Kidney (tissue), 14 donors: Measurements from ENCODE around the gene STEAP4. TPM values are rescaled to one million over a fixed set of nuclear protein-coding genes. Genes with fewer than 3 reads are reported as not detected.

Experiments
- DNase-seq, 5 donors: peaks; one replicate each; pipeline ENCODE4 v3.0.0-alpha.2; 2013 to 2020
- FAIRE-seq: peaks from 2 replicates; lab custom pipeline; 2012; peaks lifted over from hg19 to GRCh38; lab: Jason Lieb, UNC
- H3K27ac ChIP-seq, 2 donors: one replicate each; pipeline ENCODE4 v1.7.0; 2013; ENCODE audit warnings: low read depth in 2 of 2, low read length in 2 of 2, inconsistent platforms in 1 of 2
- H3K27me3 ChIP-seq: one replicate; pipeline ENCODE4 v1.7.1; 2013; ENCODE audit warnings: low read length, inconsistent platforms; ENCODE audit not compliant: control insufficient read depth, insufficient read depth
- H3K36me3 ChIP-seq, 3 donors: one replicate each; pipeline versions ENCODE4 v1.7.0 to v1.7.1; 2013; ENCODE audit warnings: low read length in 3 of 3, control low read depth in 1 of 3, inconsistent platforms in 1 of 3; ENCODE audit not compliant: insufficient read depth in 3 of 3, control insufficient read depth in 2 of 3
- H3K4me1 ChIP-seq, 3 donors: one replicate each; pipeline versions ENCODE4 v1.7.0 to v1.7.1; 2013; ENCODE audit warnings: low read length in 3 of 3, inconsistent platforms in 1 of 3, low read depth in 1 of 3; ENCODE audit not compliant: control insufficient read depth in 2 of 3, insufficient read depth in 2 of 3
- H3K4me3 ChIP-seq, 3 donors: one replicate each; pipeline versions ENCODE4 v1.7.0 to v1.8.1; 2013; ENCODE audit warnings: low read length in 3 of 3, control low read depth in 1 of 3, inconsistent platforms in 1 of 3
- H3K9ac ChIP-seq, 3 donors: one replicate each; pipeline versions ENCODE4 v1.7.0 to v1.7.1; 2013; ENCODE audit warnings: low read length in 3 of 3, control low read depth in 1 of 3, inconsistent platforms in 1 of 3
- H3K9me3 ChIP-seq, 3 donors: one replicate each; pipeline versions ENCODE4 v1.7.0 to v1.7.1; 2013; ENCODE audit warnings: low read length in 3 of 3, control low read depth in 1 of 3, inconsistent platforms in 1 of 3; ENCODE audit not compliant: control insufficient read depth in 2 of 3, insufficient read depth in 1 of 3
- CTCF ChIP-seq: IDR thresholded peaks from 3 replicates; pipeline ENCODE4 v1.5.1; 2012; ENCODE audit warnings: mild to moderate bottlenecking, moderate library complexity, borderline replicate concordance; ENCODE audit not compliant: insufficient read depth; ENCODE audit errors: extremely low read depth
- intact Hi-C: fragments of 100-400 bp; cut with DNase I; formaldehyde crosslinking; loops from one replicate; pipeline ENCODE4 v1.11.1; 2022
- polyA plus RNA-seq: library from polyadenylated mRNA; stranded (reverse); fragments of 350-450 nt; fragmentation: Illumina TruSeq; extraction: RNeasy Lipid Tissue Mini Kit (QIAGEN cat#74804); gene quantifications from one replicate; pipeline ENCODE4 v1.2.3, GENCODE V29; 2014; ENCODE audit warnings: low read depth, low replicate concordance; ENCODE audit not compliant: insufficient read depth
- total RNA-seq: library from RNA; stranded (reverse); fragmentation: NEBNext Ultra II Directional; extraction: Animal tissue kit (Norgen Biotek cat#: 25700); gene quantifications from one replicate; pipeline ENCODE4 v1.2.1, GENCODE V29; 2021
- donor health status: control.
- donor health status: control.
- donor health status: control.
- donor health status: control.
- donor health status: control.
- donor health status: DM: yes; HTN: yes; CAD: no.
- donor health status: Normal renal cell carcinoma (clear cell type).

The STEAP4 gene
- total and polyA plus RNA-seq, 2 donors from 2014 or later = 3.4 to 80.2 TPM

GRCh38 chr7:88322151-88322550 lies 15.5 kb upstream of the STEAP4 start:
- Histone ChIP-seq H3K4me1 (no peaks in the 10 kb centered on the region), H3K9me3 (no peaks in the 10 kb centered on the region), H3K27me3 (no peaks in the 10 kb centered on the region), H3K27ac (no peak overlapping the region), H3K36me3 (no peaks in the 10 kb centered on the region), H3K9ac (no peak overlapping the region), H3K4me3 (no peak overlapping the region)
- TF ChIP-seq CTCF = no peak
- DNase-seq = no peak
- intact Hi-C loops = no loop called here
- FAIRE-seq = no peak

GRCh38 chr7:88321694-88322093 lies 15.0 kb upstream of the STEAP4 start:
- no peak for FAIRE-seq

GRCh38 chr7:88318196-88318595 lies 11.5 kb upstream of the STEAP4 start:
- FAIRE-seq = no peak
- no peak for TF ChIP-seq CTCF
- no peak overlapping the region for H3K9ac ChIP-seq
- H3K4me3 ChIP-seq = no peak overlapping the region
- intact Hi-C loops = no loop called here
- no peaks in the 10 kb centered on the region for H3K4me1 ChIP-seq
- H3K27me3 ChIP-seq = no peaks in the 10 kb centered on the region
- no peaks in the 10 kb centered on the region for H3K36me3 ChIP-seq
- DNase-seq = no peak
- no peak overlapping the region for H3K27ac ChIP-seq
- H3K9me3 ChIP-seq = no peaks in the 10 kb centered on the region

More at GRCh38 chr7:88321694-88322093, 15.0 kb upstream of the STEAP4 start:
- Histone ChIP-seq H3K9ac (no peak overlapping the region), H3K27me3 (no peaks in the 10 kb centered on the region), H3K27ac (no peak overlapping the region), H3K36me3 (no peaks in the 10 kb centered on the region), H3K9me3 (no peaks in the 10 kb centered on the region), H3K4me3 (no peak overlapping the region), H3K4me1 (no peaks in the 10 kb centered on the region)
- TF ChIP-seq CTCF = no peak
- no peak for DNase-seq
- intact Hi-C loops = no loop called here

GRCh38 chr7:88317422-88317821 lies 10.7 kb upstream of the STEAP4 start:
- TF ChIP-seq CTCF = no peak
- no peaks in the 10 kb centered on the region for H3K27me3 ChIP-seq
- no peak overlapping the region for H3K9ac ChIP-seq
- H3K4me3 ChIP-seq = no peak overlapping the region
- FAIRE-seq (no peak), DNase-seq (no peak)
- H3K36me3 ChIP-seq = no peaks in the 10 kb centered on the region
- H3K4me1 ChIP-seq = no peaks in the 10 kb centered on the region
- H3K27ac ChIP-seq = no peak overlapping the region
- intact Hi-C loops = no loop called here
- no peaks in the 10 kb centered on the region for H3K9me3 ChIP-seq
